ENCODE results near the gene TAOK3.
"Not testable (repeated sequence)": the region's sequence is repeated elsewhere in the genome, so short reads cannot be mapped to it uniquely, and the experiment has no call there.

Gene TAOK3

DNA sequence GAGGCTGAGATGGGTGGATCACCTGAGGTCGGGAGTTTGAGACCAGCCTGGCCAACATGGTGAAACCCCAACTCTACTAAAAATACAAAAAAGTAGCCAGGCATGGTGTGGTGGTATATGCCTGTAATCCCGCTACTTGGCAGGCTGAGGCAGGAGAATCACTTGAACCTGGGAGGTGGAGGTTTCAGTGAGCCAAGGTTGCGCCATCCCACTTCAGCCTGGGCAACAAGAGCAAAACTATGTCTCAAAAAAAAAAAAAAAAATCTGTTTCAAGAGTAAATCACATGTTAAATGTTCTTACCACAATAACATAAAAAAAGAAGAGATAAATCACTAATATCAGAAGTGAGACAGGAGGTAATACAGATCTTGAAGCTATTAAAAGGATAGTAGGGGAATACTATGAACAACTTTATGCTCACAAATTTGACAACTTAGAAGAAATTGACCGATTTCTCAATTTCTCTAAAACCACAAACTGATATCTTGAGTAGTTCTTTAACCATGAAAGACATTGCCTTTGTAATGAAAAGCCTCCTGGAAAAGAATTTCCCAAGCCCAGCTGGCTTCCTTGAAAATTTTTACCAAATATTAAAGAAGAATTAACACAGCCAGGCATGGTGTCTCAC is 37.7 kb downstream of the TAOK3 start:
- DNase-seq = no peak

- no peak for DNase-seq
Observed at GRCh38 chr12:118334241-118334640, 38.5 kb downstream of the TAOK3 start.

DNA sequence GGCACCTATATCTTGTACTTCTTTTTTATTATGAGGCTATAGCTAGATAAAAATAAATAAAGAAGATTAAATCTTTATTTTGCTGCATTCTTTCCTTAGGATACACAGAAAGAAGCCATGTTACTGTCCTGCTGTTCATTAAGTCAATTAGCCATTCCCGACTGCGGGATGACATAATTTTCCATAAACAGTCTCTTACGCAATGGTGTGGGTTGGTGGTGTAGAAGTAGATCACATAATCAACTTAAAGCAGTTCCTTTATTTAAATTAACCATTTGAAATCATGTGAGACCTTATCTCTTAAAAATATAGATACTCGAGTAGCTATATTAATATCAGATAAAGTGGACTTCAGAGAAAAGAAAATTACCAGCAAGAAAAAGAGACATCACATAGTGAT is 40.2 kb downstream of the TAOK3 start:
- no peak for DNase-seq

- DNase-seq = no peak
Observed at GRCh38 chr12:118330421-118331018, 42.2 kb downstream of the TAOK3 start.

GRCh38 chr12:118328486-118329330 is 44.0 kb downstream of the TAOK3 start:
- no peak for DNase-seq

GRCh38 chr12:118327391-118327790 is 45.3 kb downstream of the TAOK3 start:
- no peak for DNase-seq

- no peak for DNase-seq
Observed at GRCh38 chr12:118326991-118327390, 45.7 kb downstream of the TAOK3 start.

DNA sequence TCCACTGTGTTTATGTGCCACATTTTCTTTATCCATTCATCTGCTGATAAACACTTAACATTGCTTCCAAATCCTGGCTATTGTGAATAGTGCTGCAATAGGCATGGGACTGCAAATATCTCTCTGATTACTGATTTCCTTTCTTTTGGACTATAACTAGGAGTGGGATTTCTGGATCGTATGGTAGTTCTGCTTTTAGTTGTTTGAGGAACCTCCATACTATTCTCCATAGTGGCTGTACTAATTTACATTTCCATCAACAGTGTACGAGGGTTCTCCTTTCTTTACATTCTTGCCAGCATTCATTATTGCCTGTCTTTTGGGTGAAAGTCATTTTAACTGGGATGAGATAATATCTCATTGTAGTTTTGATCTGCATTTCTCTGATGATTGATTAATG is 47.6 kb downstream of the TAOK3 start:
- no peak for DNase-seq

- DNase-seq = no peak
Observed at GRCh38 chr12:118319627-118320026, 53.1 kb downstream of the TAOK3 start.

GRCh38 chr12:118318744-118319143 is 54.0 kb downstream of the TAOK3 start:
- no peak for DNase-seq

DNA sequence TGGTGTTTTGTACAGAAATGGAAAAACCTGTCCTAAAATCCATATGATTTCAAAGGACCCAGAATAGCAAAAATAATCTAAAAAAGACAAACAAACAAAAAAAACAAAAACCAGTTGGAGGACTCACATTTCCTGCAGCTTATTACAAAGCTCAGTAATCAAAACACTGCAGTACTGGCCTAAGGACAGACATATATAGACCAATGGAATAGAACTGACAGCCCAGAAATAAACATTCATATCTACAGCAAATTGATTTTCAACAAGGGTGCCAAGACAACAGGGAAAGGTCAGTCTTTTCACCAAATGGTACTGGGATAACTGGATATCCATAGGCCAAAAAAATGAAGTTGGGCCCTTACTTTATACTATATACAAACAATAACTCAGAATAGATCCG is 55.0 kb downstream of the TAOK3 start:
- DNase-seq = no peak

DNA sequence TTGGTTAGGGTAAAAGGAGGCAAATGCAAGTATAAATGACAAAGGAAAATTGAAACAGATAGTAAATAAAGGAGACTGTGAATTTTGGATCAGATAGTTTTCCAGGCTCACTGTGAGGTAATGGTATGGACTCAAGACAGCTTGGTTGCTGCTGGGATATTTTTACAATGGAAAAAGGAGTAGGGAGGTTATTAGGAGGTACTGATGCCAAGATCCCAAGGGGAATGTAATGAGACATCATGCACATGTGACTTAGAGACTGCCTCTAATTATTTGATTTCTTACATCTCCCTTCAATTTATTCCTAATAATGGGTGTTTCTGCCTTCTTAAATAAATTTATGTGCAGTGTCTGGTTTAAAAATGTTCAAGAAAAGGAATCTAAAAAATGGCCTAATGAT is 56.9 kb downstream of the TAOK3 start:
- no peak for DNase-seq

DNA sequence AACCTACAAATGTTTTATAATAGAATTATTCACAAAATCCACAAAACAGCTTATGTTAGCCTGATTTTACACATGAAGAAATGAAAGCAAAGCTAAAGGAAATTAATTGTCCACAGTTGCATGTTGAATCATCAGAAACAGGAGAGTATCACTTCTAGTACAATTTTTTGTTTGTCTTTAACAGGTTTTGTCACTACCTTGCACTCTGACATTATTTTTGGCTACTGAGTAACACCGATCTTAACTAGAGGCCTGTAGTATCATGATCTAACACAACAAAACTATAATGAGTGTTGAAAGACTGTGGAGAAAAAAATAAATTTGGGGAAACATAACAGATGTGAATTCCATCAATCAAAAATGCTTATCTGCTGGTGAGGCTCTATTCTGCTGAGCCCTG is 60.1 kb downstream of the TAOK3 start:
- DNase-seq = no peak

DNA sequence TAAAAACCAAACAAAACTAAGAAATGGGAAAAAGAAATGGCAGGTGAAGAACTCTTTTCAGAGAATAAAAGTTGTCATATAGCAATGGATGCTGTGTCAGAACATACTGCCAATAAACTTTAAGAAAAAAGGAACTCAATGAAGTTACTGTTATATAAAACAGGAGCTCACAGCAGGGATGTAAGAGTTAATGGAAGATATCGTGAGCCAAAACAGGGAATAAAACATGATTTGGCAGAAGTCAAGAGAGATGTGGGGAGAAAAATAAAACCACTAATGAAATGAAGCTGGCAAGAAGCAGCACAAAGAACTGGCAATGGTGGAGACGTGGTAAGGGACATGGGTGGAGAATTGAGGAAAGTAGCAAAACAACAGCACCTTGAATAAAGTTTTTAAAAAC is 61.0 kb downstream of the TAOK3 start:
- no peak for DNase-seq

DNA sequence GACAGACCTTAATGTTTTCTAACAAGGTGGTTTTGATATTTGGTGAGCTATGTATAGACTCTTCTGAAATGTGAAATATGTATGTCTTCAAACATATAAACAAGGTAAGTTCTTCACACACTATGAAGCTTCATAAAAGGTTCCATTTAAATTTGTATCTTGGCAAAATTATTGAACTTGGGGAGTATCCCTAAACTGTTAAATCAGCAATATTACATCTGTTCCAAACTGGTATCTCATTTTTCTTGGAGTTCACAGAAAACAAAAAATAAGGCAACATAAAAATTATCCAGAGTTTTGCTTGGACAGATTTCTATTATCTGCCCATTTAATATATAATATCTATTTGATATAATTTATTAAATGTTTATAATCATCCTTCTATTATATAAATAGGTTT is 62.4 kb downstream of the TAOK3 start:
- DNase-seq = no peak

GRCh38 chr12:118308006-118308405 is 64.7 kb downstream of the TAOK3 start:
- not testable (repeated sequence) for DNase-seq

DNA sequence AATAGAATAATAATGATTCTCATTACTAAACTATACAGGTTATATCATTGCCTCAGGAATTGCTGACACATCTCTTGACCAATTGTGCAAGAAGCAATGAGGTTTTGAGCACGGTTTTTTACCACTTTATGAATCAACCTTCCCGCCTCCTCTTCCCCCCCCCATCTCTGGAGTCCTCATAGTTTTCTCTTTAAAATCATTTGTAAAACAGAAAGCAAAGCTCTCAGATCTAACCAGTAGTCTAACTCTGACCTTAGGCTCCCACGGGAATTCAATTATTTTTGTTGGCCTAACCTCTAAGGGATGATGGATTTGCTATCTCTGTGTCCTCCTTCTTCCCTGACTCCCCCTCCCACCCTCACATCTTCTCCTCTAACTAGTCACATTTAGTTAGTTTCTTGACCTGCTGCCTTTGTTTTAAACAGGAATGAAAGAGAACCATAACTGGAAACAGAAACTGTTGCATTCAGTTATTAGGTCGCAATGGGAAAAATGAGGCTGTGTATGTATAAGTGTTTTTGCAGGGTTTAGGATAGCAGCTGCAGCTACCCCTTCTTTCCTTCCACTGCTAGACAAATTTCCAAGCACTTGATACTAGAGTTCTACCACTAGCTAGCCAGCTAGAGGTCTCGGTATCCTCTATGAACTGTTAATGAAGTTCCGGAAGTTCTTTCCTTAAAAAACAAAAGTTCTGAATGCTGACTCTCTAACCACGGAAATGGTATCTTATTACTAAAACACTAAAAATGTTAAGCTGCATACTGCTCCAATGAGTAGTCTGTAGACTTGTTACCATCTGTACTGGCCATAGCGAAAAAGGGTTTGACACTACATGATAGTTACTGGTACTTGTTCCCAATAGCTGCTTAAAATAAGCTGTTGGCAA is 65.4 kb downstream of the TAOK3 start:
- DNase-seq = no peak

GRCh38 chr12:118304093-118304492 is 68.6 kb downstream of the TAOK3 start:
- no peak for DNase-seq

GRCh38 chr12:118302053-118302452 is 70.7 kb downstream of the TAOK3 start:
- no peak for DNase-seq

GRCh38 chr12:118299791-118300460 is 72.8 kb downstream of the TAOK3 start:
- DNase-seq = no peak

- DNase-seq = no peak
Observed at GRCh38 chr12:118297284-118297683, 75.4 kb downstream of the TAOK3 start.

- DNase-seq = no peak
Observed at GRCh38 chr12:118292836-118293235, 79.9 kb downstream of the TAOK3 start.

DNA sequence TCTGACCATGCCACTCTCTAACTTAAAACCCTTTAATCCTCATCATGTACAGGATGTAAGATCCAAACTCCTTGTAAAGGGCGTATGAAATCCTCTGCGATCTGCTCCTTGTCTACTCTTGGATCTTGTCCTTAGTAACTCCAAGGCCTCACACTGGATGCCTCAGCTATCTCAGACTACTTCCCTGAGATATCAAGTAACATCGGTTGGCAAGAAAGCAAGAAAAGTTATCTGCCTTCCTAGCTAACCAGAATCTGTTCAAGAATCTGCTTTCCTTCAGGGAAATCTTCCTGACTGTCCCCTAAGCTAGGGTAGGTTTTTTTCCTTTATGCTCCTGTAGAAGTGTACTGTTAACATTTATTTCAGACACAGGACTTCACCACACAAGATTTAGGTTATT is 82.6 kb downstream of the TAOK3 start:
- no peak for DNase-seq

Measured in NCI-H345 (cell line).